ENCODE measurements around the gene SKOR1. TPM values are rescaled to one million over a fixed set of nuclear protein-coding genes. Genes with fewer than 3 reads are reported as not detected.

SKOR1 gene
- total RNA-seq, 1 experiment from 2014 or later: not detected

GRCh38 chr15:67819636-67820035 lies 5.7 kb upstream of the SKOR1 start:
- Histone ChIP-seq H3K4me3 (no peak overlapping the region), H3K9me3 (replicated peaks) (0 out of 2 replicates have a peak, but pooled peaks cover 3% of the 10 kb centered on the region), H3K4me1 (replicated peaks) (no peaks in the 10 kb centered on the region), H3K36me3 (no peaks in the 10 kb centered on the region), H3K27ac (no peak overlapping the region), H3K27me3 (replicated peaks) (peaks cover 60% of the 10 kb centered on the region)
- DNase-seq (ENCODE audit: low read depth in 1 of 2, low spot score in 2 of 2): no peak

GRCh38 chr15:67820122-67820991 lies 5.0 kb upstream of the SKOR1 start:
- H3K9me3 ChIP-seq (replicated peaks): 0 out of 2 replicates have a peak, but pooled peaks cover 3% of the 10 kb centered on the region
- no peak for DNase-seq (ENCODE audit: low read depth in 1 of 2, low spot score in 2 of 2)
- peaks cover 65% of the 10 kb centered on the region for H3K27me3 ChIP-seq (replicated peaks)
- H3K4me1 ChIP-seq (replicated peaks): peaks cover under 1% of the 10 kb centered on the region; the same call in 1 of the 2 replicates
- H3K27ac ChIP-seq: no peak overlapping the region
- no peaks in the 10 kb centered on the region for H3K36me3 ChIP-seq
- no peak overlapping the region for H3K4me3 ChIP-seq

- peak; percentile 20 to 65 for DNase-seq (ENCODE audit: low read depth in 1 of 2, low spot score in 2 of 2)
- peaks cover 4% of the 10 kb centered on the region; the same call in 1 of the 2 replicates for H3K4me1 ChIP-seq (replicated peaks)
Observed at GRCh38 chr15:67820992-67821783, 4.1 kb upstream of the SKOR1 start.

GRCh38 chr15:67821784-67822440 lies 3.4 kb upstream of the SKOR1 start:
- Histone ChIP-seq H3K27ac (no peak overlapping the region), H3K4me3 (no peak overlapping the region), H3K36me3 (no peaks in the 10 kb centered on the region), H3K9me3 (replicated peaks) (peaks cover 13% of the 10 kb centered on the region; the same call in 1 of the 2 replicates), H3K4me1 (replicated peaks) (peaks cover 4% of the 10 kb centered on the region; the same call in 1 of the 2 replicates), H3K27me3 (replicated peaks) (peaks cover 76% of the 10 kb centered on the region)
- no peak for DNase-seq (ENCODE audit: low read depth in 1 of 2, low spot score in 2 of 2)

More at GRCh38 chr15:67820992-67821783, 4.1 kb upstream of the SKOR1 start:
- Histone ChIP-seq H3K27me3 (replicated peaks) (peaks cover 73% of the 10 kb centered on the region), H3K27ac (no peak overlapping the region), H3K4me3 (no peak overlapping the region), H3K9me3 (replicated peaks) (peaks cover 10% of the 10 kb centered on the region; the same call in 1 of the 2 replicates), H3K36me3 (no peaks in the 10 kb centered on the region)

- H3K36me3 ChIP-seq: no peaks in the 10 kb centered on the region
- H3K4me3 ChIP-seq: no peak overlapping the region
- peaks cover 4% of the 10 kb centered on the region; the same call in 1 of the 2 replicates for H3K4me1 ChIP-seq (replicated peaks)
- peaks cover 84% of the 10 kb centered on the region for H3K27me3 ChIP-seq (replicated peaks)
- no peak for DNase-seq (ENCODE audit: low read depth in 1 of 2, low spot score in 2 of 2)
- no peak overlapping the region for H3K27ac ChIP-seq
- H3K9me3 ChIP-seq (replicated peaks): peaks cover 15% of the 10 kb centered on the region
Observed at GRCh38 chr15:67822537-67823313, 2.6 kb upstream of the SKOR1 start.

- Histone ChIP-seq H3K27me3 (replicated peaks) (peaks cover 93% of the 10 kb centered on the region), H3K4me1 (replicated peaks) (peaks cover 4% of the 10 kb centered on the region; the same call in 1 of the 2 replicates), H3K4me3 (no peak overlapping the region), H3K27ac (no peak overlapping the region), H3K9me3 (replicated peaks) (peaks cover 21% of the 10 kb centered on the region), H3K36me3 (no peaks in the 10 kb centered on the region)
- DNase-seq (ENCODE audit: low read depth in 1 of 2, low spot score in 2 of 2): no peak
Observed at GRCh38 chr15:67823314-67824196, 1.8 kb upstream of the SKOR1 start.

- Histone ChIP-seq H3K27ac (no peak overlapping the region), H3K9me3 (replicated peaks) (peaks cover 29% of the 10 kb centered on the region), H3K4me3 (no peak overlapping the region), H3K4me1 (replicated peaks) (peaks cover 4% of the 10 kb centered on the region; the same call in 1 of the 2 replicates), H3K36me3 (no peaks in the 10 kb centered on the region), H3K27me3 (replicated peaks) (peaks cover 98% of the 10 kb centered on the region)
- no peak for DNase-seq (ENCODE audit: low read depth in 1 of 2, low spot score in 2 of 2)
Observed at GRCh38 chr15:67824197-67824968, 926 bp upstream of the SKOR1 start.

- peaks cover 95% of the 10 kb centered on the region for H3K27me3 ChIP-seq (replicated peaks)
- no peak for DNase-seq (ENCODE audit: low read depth in 1 of 2, low spot score in 2 of 2)
- H3K9me3 ChIP-seq (replicated peaks): peaks cover 26% of the 10 kb centered on the region
- H3K27ac ChIP-seq: no peak overlapping the region
- peaks cover 4% of the 10 kb centered on the region; the same call in 1 of the 2 replicates for H3K4me1 ChIP-seq (replicated peaks)
- no peaks in the 10 kb centered on the region for H3K36me3 ChIP-seq
- no peak overlapping the region for H3K4me3 ChIP-seq
Observed at GRCh38 chr15:67825881-67826716, 790 bp downstream of the SKOR1 start.

GRCh38 chr15:67826717-67827561 lies 1.6 kb downstream of the SKOR1 start:
- Histone ChIP-seq H3K4me1 (replicated peaks) (peaks cover 4% of the 10 kb centered on the region; the same call in 1 of the 2 replicates), H3K27ac (no peak overlapping the region), H3K27me3 (replicated peaks) (peaks cover 91% of the 10 kb centered on the region), H3K36me3 (no peaks in the 10 kb centered on the region), H3K4me3 (no peak overlapping the region), H3K9me3 (replicated peaks) (peaks cover 26% of the 10 kb centered on the region)
- no peak for DNase-seq (ENCODE audit: low read depth in 1 of 2, low spot score in 2 of 2)

GRCh38 chr15:67827562-67828277 lies 2.4 kb downstream of the SKOR1 start:
- no peak overlapping the region for H3K4me3 ChIP-seq
- no peak overlapping the region for H3K27ac ChIP-seq
- DNase-seq (ENCODE audit: low read depth in 1 of 2, low spot score in 2 of 2): no peak
- H3K4me1 ChIP-seq (replicated peaks): peaks cover 4% of the 10 kb centered on the region; the same call in 1 of the 2 replicates
- no peaks in the 10 kb centered on the region for H3K36me3 ChIP-seq
- peaks cover 90% of the 10 kb centered on the region for H3K27me3 ChIP-seq (replicated peaks)
- H3K9me3 ChIP-seq (replicated peaks): peaks cover 26% of the 10 kb centered on the region

Data from SJSA1 (cell line).